ENCODE results near the gene CD302.
"Not testable (repeated sequence)": the region's sequence is repeated elsewhere in the genome, so short reads cannot be mapped to it uniquely, and the experiment has no call there.

CD302 gene

GRCh38 chr2:159744363-159744762 is 53.6 kb downstream of the CD302 start:
- DNase-seq, result no peak

GRCh38 chr2:159742846-159743245 is 55.2 kb downstream of the CD302 start:
- no peak for DNase-seq

- no peak for DNase-seq
Observed at GRCh38 chr2:159738509-159739390, 59.3 kb downstream of the CD302 start.

GRCh38 chr2:159737917-159738296 is 60.1 kb downstream of the CD302 start:
- no peak for DNase-seq

GRCh38 chr2:159737292-159737916 is 60.6 kb downstream of the CD302 start:
- DNase-seq, result no peak

- DNase-seq, result no peak
Observed at GRCh38 chr2:159736048-159736447, 62.0 kb downstream of the CD302 start.

- no peak for DNase-seq
Observed at GRCh38 chr2:159735648-159736047, 62.4 kb downstream of the CD302 start.

- no peak for DNase-seq
Observed at GRCh38 chr2:159728629-159729028, 69.4 kb downstream of the CD302 start.

GRCh38 chr2:159725713-159726112 is 72.3 kb downstream of the CD302 start:
- DNase-seq, result no peak

GRCh38 chr2:159724795-159725572 is 73.0 kb downstream of the CD302 start:
- not testable (repeated sequence) for DNase-seq

- DNase-seq, result no peak
Observed at GRCh38 chr2:159722580-159722979, 75.4 kb downstream of the CD302 start.

- no peak for DNase-seq
Observed at GRCh38 chr2:159720676-159721075, 77.3 kb downstream of the CD302 start.

Measured in cerebellar nuclear complex (tissue), 1 donor.